HG02588 (cell line): ENCODE measurements around the gene LUC7L3.
"Not testable (repeated sequence)": the region's sequence is repeated elsewhere in the genome, so short reads cannot be mapped to it uniquely, and the experiment has no call there.

Source experiments
- ATAC-seq: cut with Tn5 transposase; IDR thresholded peaks from one replicate; pipeline ENCODE4 v1.9.1; 2021; ENCODE audit warnings: mild to moderate bottlenecking, moderate library complexity; ENCODE audit not compliant: unreplicated experiment

LUC7L3 gene

GRCh38 chr17:50708050-50709000, 11.1 kb upstream of the LUC7L3 start:
- ATAC-seq, result no peak

GRCh38 chr17:50709053-50709452, 10.3 kb upstream of the LUC7L3 start:
- not testable (repeated sequence) for ATAC-seq

GRCh38 chr17:50710025-50710424, 9.4 kb upstream of the LUC7L3 start:
- no peak for ATAC-seq

- no peak for ATAC-seq
Measured at GRCh38 chr17:50710650-50711049, 8.8 kb upstream of the LUC7L3 start.

- no peak for ATAC-seq
Measured at GRCh38 chr17:50712641-50713040, 6.8 kb upstream of the LUC7L3 start.

- ATAC-seq, result no peak
Measured at GRCh38 chr17:50715471-50715870, 3.9 kb upstream of the LUC7L3 start.

GRCh38 chr17:50719924-50720794, 756 bp downstream of the LUC7L3 start:
- ATAC-seq, result no peak

GRCh38 chr17:50721194-50722010, 2.0 kb downstream of the LUC7L3 start:
- ATAC-seq, result no peak

GRCh38 chr17:50722746-50723145, 3.3 kb downstream of the LUC7L3 start:
- no peak for ATAC-seq

- ATAC-seq, result not testable (repeated sequence)
Measured at GRCh38 chr17:50724622-50725021, 5.2 kb downstream of the LUC7L3 start.

- no peak for ATAC-seq
Measured at GRCh38 chr17:50725769-50726655, 6.6 kb downstream of the LUC7L3 start.

- ATAC-seq, result no peak
Measured at GRCh38 chr17:50728112-50728429, 8.7 kb downstream of the LUC7L3 start.

GRCh38 chr17:50728881-50729765, 9.7 kb downstream of the LUC7L3 start:
- no peak for ATAC-seq

- no peak for ATAC-seq
Measured at GRCh38 chr17:50731575-50732460, 12.4 kb downstream of the LUC7L3 start.

- ATAC-seq, result no peak
Measured at GRCh38 chr17:50735287-50735686, 15.9 kb downstream of the LUC7L3 start.

GRCh38 chr17:50737118-50737698, 17.8 kb downstream of the LUC7L3 start:
- no peak for ATAC-seq

- ATAC-seq, result no peak
Measured at GRCh38 chr17:50739098-50739497, 19.7 kb downstream of the LUC7L3 start.

GRCh38 chr17:50745631-50746030, 26.2 kb downstream of the LUC7L3 start:
- ATAC-seq, result no peak
